ENCODE results near the gene ANXA5. TPM values are rescaled to one million over a fixed set of nuclear protein-coding genes. Genes with fewer than 3 reads are reported as not detected.

ANXA5 gene
- total and polyA plus RNA-seq, 9 of the 15 experiments (the other 6 are each of a cell fraction or from before 2014, with no cell fraction given): 49.9 to 131 (median 84.5) TPM

DNA sequence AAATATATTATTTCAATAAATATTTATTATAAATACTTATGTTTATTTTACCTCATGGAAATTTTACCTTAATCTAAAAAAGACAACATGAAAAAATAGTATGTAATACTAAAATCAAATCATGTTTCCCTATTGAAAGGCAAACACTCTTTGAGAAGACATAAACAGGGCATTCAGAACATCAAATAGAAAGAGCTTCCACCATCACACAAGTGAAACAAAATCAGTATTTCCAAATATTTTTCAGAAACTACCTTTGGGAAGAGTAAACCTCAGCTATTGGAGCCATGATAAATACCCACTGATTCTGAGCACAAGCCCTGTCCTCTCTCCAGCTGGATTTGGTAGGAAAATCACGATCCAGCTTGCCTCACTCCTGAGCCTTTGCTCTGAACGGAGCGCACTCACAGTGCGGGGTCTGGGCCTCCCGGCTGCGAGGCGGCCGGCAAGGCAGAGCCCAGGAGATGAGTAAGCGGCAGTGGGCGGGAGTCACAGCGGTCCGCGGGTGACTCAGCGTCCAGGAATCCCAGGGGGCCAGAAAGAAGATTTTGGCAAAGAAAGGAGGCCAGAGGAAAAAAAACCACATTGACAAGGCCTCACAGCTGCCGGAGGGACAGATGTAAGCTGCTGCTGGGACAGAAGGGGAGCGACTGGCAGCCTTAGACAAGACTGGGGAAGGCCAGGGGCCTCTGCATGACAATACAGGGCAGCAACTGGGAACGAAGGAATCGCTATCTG, 14.7 kb upstream of the ANXA5 start (continued):
- TF ChIP-seq PCBP2 (IDR thresholded peaks at IDR 0.05; ENCODE audit: low read depth, low read length, poor library complexity, severe bottlenecking) (no peak), KAT2B (IDR thresholded peaks at IDR 0.05; ENCODE audit: low read depth, low read length) (no peak), ZNF217 (CRISPR knock-in tag; IDR thresholded peaks at IDR 0.05) (no peak), CGGBP1 (CRISPR knock-in tag; IDR thresholded peaks at IDR 0.05) (no peak), MLX (CRISPR knock-in tag; conservative IDR thresholded peaks at IDR 0.05) (no peak), PML (IDR thresholded peaks at IDR 0.05; ENCODE audit: low read length) (no peak), ARHGAP35 (IDR thresholded peaks at IDR 0.05; ENCODE audit: partially characterized antibody) (no peak), SIN3B (IDR thresholded peaks at IDR 0.05; ENCODE audit: low read depth) (no peak), ZFPM2 (CRISPR knock-in tag; IDR thresholded peaks at IDR 0.05) (no peak), XRCC4 (IDR thresholded peaks at IDR 0.05; ENCODE audit: extremely low read depth, insufficient read depth, insufficient read length) (no peak), DPF2 (IDR thresholded peaks at IDR 0.05) (peak; percentile 95), NFYB (IDR thresholded peaks at IDR 0.05; ENCODE audit: extremely low read depth, insufficient read length) (no peak), ZNF124 (CRISPR knock-in tag; IDR thresholded peaks at IDR 0.05) (no peak), HMBOX1 (IDR thresholded peaks at IDR 0.05) (no peak), TAF15 (IDR thresholded peaks at IDR 0.05; ENCODE audit: low read depth, low read length) (no peak), SRSF9 (IDR thresholded peaks at IDR 0.05; ENCODE audit: borderline replicate concordance, low read depth, low read length) (no peak), KAT8 (IDR thresholded peaks at IDR 0.05; ENCODE audit: low read depth) (no peak), MAFF (IDR thresholded peaks at IDR 0.05; ENCODE audit: low read length) (no peak), BHLHE40 (IDR thresholded peaks at IDR 0.05; ENCODE audit: low read length) (no peak), RB1 (IDR thresholded peaks at IDR 0.05; ENCODE audit: low read depth) (no peak), MCM3 (IDR thresholded peaks at IDR 0.05) (no peak), RHOXF2B (CRISPR knock-in tag; conservative IDR thresholded peaks at IDR 0.05) (no peak), CTBP1 (IDR thresholded peaks at IDR 0.05; ENCODE audit: borderline replicate concordance) (peak; percentile 96), SETDB1 (IDR thresholded peaks at IDR 0.05; ENCODE audit: low read length) (no peak), CC2D1A (IDR thresholded peaks at IDR 0.05) (peak; percentile 96)
- TF ChIP-seq, protein P1, sequence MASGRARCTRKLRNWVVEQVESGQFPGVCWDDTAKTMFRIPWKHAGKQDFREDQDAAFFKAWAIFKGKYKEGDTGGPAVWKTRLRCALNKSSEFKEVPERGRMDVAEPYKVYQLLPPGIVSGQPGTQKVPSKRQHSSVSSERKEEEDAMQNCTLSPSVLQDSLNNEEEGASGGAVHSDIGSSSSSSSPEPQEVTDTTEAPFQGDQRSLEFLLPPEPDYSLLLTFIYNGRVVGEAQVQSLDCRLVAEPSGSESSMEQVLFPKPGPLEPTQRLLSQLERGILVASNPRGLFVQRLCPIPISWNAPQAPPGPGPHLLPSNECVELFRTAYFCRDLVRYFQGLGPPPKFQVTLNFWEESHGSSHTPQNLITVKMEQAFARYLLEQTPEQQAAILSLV (tag; IDR thresholded peaks at IDR 0.05): no peak
- TF ChIP-seq, protein P2, sequence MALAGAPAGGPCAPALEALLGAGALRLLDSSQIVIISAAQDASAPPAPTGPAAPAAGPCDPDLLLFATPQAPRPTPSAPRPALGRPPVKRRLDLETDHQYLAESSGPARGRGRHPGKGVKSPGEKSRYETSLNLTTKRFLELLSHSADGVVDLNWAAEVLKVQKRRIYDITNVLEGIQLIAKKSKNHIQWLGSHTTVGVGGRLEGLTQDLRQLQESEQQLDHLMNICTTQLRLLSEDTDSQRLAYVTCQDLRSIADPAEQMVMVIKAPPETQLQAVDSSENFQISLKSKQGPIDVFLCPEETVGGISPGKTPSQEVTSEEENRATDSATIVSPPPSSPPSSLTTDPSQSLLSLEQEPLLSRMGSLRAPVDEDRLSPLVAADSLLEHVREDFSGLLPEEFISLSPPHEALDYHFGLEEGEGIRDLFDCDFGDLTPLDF (CRISPR knock-in tag; IDR thresholded peaks at IDR 0.05): no peak
- TF ChIP-seq, protein P3, sequence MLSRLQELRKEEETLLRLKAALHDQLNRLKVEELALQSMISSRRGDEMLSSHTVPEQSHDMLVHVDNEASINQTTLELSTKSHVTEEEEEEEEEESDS (CRISPR knock-in tag; IDR thresholded peaks at IDR 0.05): no peak
